AG04450 (cell line): ENCODE results near the gene ARHGEF9. TPM values are rescaled to one million over a fixed set of nuclear protein-coding genes. Genes with fewer than 3 reads are reported as not detected.
"Not testable (repeated sequence)": the region's sequence is repeated elsewhere in the genome, so short reads cannot be mapped to it uniquely, and the experiment has no call there.

Experiments
- CTCF ChIA-PET: fragments of 300-600, 350-600 bp; formaldehyde crosslinking; extraction: SDS; loops from one replicate; lab custom pipeline; 2022; ENCODE audit warnings: antibody characterized with exemption, inconsistent platforms; lab: Charles Lee
- POLR2A ChIA-PET: fragments of 350-600 bp; formaldehyde crosslinking; extraction: SDS; loops from one replicate; lab custom pipeline; 2021; ENCODE audit warnings: antibody characterized with exemption, inconsistent platforms; lab: Yijun Ruan, JAX
- DNase-seq: peaks from one replicate; pipeline ENCODE4 v3.0.0-alpha.2; 2011; ENCODE audit warnings: low read depth, low spot score
- H3K27ac ChIP-seq: one replicate; pipeline ENCODE4 v1.5.1; 2012; ENCODE audit warnings: low read depth, low read length, control low read depth
- H3K27me3 ChIP-seq: one replicate; pipeline ENCODE4 v1.6.0; 2012; ENCODE audit warnings: low read length; ENCODE audit not compliant: control insufficient read depth, insufficient read depth
- H3K4me3 ChIP-seq: 2 replicates; pipeline ENCODE4 v1.5.1; 2011; ENCODE audit warnings: mild to moderate bottlenecking, low read depth, low read length, control low read depth
- H3K9me3 ChIP-seq: 2 replicates; pipeline ENCODE4 v1.5.1; 2012; ENCODE audit warnings: low read length; ENCODE audit not compliant: control insufficient read depth, insufficient read depth
- CTCF ChIP-seq: IDR thresholded peaks from 2 replicates; pipeline ENCODE4 v1.5.1; 2011; ENCODE audit warnings: low read depth, low read length, control low read depth, inconsistent platforms
- polyA minus RNA-seq: library from RNA; depleted of rRNA, polyadenylated mRNA; stranded (reverse); fragments of >200 nt; gene quantifications from 2 replicates; pipeline ENCODE4 v1.2.3, GENCODE V29; 2011; rRNA and poly(A)+ RNA removed
- polyA plus RNA-seq: library from polyadenylated mRNA; depleted of rRNA; stranded (reverse); fragments of >200 nt; gene quantifications from 2 replicates; pipeline ENCODE4 v1.2.3, GENCODE V29; 2011; rRNA removed

Gene ARHGEF9
- polyA plus RNA-seq (8.4 and 9.1 TPM in 2 replicates), polyA minus RNA-seq (11.4 and 18.7 TPM in 2 replicates)

- POLR2A ChIA-PET: no interaction called here
- no peak within 1 kb of the TSS for H3K27ac ChIP-seq
- H3K9me3 ChIP-seq: no peaks in the 10 kb centered on the region
- no peak for DNase-seq
- peak within 1 kb of the TSS; percentile 37 for H3K4me3 ChIP-seq
- CTCF ChIA-PET: no interaction called here
- H3K27me3 ChIP-seq: no peaks in the 10 kb centered on the region
- TF ChIP-seq CTCF: no peak
Measured at GRCh38 chrX:63784902-63785707, at the start of gene ARHGEF9. TSS of gene ARHGEF9 (minus strand) at chrX:63785214. CDS start at chrX:63785145, 69 bp downstream.

- CTCF ChIA-PET, H3K27ac ChIP-seq, H3K9me3 ChIP-seq, H3K27me3 ChIP-seq, POLR2A ChIA-PET, DNase-seq, H3K4me3 ChIP-seq: not testable (repeated sequence)
Measured at GRCh38 chrX:63825446-63825845, 40.4 kb upstream of the ARHGEF9 start.

GRCh38 chrX:63818156-63818555 lies 33.1 kb upstream of the ARHGEF9 start:
- Histone ChIP-seq H3K27me3 (no peaks in the 10 kb centered on the region), H3K27ac (no peak overlapping the region), H3K4me3 (no peak overlapping the region), H3K9me3 (no peaks in the 10 kb centered on the region)
- DNase-seq: no peak
- POLR2A ChIA-PET: no interaction called here
- CTCF ChIA-PET: no interaction called here
- TF ChIP-seq CTCF: no peak

GRCh38 chrX:63817696-63818095 lies 32.7 kb upstream of the ARHGEF9 start:
- Histone ChIP-seq H3K27me3 (no peaks in the 10 kb centered on the region), H3K27ac (no peak overlapping the region), H3K9me3 (no peaks in the 10 kb centered on the region), H3K4me3 (no peak overlapping the region)
- ChIA-PET POLR2A (no interaction called here), CTCF (no interaction called here)
- no peak for DNase-seq
- TF ChIP-seq CTCF: no peak

- ChIA-PET CTCF (no interaction called here), POLR2A (no interaction called here)
- DNase-seq: no peak
- Histone ChIP-seq H3K9me3 (no peaks in the 10 kb centered on the region), H3K27ac (no peak overlapping the region), H3K27me3 (no peaks in the 10 kb centered on the region), H3K4me3 (no peak overlapping the region)
- no peak for TF ChIP-seq CTCF
Measured at GRCh38 chrX:63812823-63813222, 27.8 kb upstream of the ARHGEF9 start.
